GM18526 (cell line): ENCODE results near the gene LHX2.

Experiments used
- POLR2A ChIP-seq: IDR thresholded peaks from 3 replicates; pipeline ENCODE4 v1.6.1; 2011; ENCODE audit not compliant: insufficient read length; ENCODE audit errors: extremely low read depth

LHX2 gene

DNA sequence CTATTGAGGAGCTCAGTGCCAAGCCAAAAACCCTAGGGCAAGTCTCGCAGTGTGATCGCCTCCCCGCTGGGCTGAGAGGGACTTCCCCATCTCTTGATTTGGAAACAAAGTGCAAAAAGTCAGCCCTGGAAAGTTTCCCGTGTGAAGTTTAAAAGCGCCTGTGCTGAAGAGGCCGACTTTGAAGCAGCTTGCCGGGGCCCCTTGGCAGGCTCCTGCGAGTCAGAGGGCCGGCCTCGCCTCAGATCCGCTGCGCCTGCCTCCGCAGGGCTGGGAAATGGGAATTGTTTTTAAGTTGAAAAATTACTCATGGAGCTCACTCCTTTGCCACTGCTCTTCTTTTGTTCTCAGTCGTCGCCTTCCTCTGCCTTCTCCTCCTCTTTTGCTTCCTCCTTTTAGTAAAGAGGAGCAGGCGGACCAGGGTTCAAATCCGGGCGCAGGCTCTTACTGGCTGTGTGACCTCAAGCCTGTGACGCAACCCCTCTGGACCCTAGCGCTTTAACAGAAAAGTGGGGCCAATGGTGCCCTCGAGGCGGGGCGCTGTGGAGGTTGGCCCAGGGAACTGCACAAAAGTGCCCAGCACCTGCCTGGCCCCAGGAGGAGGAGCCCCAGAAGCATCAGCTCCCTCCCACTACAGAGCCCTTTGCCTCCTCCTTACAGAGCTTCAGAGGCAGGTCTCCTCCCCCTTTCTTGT, 14.7 kb upstream of the LHX2 start:
- no peak for TF ChIP-seq POLR2A

DNA sequence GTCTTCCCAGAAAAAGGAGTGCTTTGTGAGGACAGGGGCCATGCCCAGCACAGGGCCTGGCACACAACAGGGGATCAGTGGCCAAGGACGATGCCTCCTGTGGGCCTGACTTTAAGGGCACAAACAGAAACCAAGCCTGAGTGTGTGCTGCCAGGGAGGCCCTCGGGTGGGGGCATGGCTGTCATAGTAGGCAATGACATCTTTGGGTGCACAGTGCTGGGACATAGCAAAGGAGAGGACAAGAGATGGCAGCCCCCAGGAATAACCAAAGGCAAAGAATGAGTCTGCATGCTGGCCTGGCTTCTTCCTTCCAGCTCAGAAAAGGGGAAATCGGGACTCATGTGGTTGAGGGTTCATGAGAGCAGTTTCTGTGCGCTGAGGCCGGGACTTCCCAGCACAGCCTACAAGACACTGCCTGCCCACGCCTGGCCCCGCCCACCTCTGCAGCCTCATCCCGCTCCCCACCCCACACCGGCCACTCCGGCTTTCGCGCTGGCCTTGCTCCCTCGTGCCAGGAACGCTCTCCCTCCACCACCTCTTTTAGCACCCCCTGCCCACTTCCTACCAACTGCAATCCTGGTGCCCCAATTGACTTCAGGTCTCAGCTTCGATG, 13.8 kb upstream of the LHX2 start:
- TF ChIP-seq POLR2A: no peak

DNA sequence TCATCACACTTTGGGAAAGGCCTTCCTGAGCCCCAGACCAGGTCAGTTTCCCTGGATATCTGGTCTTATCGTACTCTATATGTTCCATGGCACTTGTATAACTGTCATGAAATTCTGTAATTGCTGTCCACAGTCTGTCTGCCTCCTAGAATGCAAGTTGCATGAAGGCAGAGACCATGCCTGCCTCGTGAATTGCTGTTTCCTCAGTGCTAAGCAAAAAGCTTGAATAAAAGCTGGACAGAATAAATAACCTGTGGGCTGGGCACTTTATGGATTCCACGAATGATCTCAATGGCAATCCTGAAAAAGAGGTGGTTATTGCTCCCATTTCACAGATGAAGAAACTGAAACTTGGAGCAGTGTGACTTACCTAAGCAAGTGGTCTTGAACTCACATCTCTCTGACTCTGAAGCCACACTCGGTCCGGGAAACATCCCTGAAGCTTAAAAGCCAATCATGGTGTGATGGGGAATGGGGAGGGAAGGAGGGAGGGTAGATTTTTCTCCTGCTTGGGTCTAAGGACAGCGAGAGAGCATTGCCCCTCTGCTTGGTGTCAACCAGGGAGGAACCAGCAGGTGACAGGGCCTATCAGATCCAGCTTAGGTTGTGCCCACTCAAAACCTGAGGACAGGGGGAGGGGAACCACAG, 13.2 kb upstream of the LHX2 start:
- no peak for TF ChIP-seq POLR2A

DNA sequence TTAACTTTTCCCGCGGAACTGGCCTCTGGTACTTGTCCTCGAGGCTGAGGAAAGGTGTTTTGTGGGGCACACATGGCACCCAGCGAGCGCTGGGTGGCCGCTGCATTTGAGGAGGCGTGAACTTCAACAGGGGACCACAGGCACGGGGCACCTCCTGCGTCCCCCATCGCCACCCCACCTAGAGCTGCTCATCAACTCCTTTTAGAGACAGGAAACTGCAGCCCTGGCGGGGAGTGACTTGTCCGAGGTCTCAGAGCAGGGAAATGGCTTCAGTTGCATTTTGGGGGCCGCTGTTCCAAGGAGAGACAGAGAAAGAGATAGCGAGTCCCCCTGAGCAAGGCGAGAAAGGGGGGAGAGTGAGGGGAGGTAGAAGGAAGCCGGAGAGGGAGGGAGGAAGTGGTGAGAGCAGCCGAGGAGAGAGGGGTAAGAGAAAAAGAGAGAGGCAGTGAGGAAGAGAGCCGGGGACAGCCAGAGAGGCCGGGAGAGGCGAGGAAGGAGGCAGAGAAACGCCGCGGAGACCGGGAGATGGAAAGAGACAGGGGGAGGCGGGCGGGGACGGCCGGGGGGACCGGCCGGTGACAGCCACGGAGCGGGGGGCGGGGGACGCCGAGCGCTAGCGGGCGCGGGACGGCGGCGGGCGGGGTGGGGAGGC, 12.5 kb upstream of the LHX2 start:
- no peak for TF ChIP-seq POLR2A

DNA sequence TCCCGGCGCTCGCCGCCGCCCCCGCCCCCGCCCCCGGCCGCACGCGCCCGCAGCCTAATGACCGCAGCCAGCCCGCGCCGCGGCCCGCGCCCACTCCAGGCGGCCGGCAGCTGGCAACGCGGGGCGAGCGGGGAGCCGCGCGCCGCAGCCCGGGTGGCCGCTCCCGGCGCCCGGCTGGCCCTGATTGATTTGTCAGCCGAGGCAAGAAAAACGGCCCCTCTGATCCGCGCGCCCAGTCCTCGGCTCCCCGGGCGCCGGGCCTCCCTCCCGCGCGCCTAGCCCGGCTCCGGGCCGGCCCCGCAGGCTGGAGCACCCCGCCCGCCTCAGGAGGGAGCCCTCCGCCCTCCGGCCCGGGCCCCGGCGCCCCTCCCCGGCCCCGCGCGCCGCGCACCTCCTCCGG, 11.9 kb upstream of the LHX2 start:
- no peak for TF ChIP-seq POLR2A

DNA sequence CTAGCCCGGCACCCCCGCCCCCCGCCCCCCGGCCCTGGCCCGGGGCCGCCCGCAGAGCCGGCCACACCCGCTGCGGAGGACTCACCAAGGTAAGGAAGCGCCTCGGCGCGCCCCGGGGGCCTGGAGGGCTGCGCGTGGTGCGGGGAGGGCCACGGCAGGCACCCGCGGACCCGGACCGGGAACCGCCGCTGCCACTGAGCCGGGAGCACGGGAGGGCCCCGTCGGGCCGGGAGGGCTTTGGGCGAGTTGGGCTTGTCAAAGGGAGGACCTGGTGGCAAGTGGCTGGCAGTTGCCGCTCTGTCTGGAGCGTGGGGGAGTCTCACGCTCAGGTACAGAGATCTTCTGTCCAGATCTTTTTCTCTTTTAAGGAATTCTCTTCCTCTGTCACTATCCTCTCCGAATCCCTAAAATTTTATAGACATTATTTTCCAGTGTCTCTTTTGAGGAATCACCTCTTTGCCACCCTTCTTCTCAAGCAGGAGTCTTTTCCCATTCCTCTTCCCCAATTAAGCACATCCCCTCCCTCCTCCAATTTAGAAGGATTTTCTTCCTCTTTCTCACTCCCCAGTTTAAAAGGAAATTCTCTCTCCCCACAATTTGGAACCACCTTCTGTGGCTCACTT, 11.3 kb upstream of the LHX2 start:
- no peak for TF ChIP-seq POLR2A

DNA sequence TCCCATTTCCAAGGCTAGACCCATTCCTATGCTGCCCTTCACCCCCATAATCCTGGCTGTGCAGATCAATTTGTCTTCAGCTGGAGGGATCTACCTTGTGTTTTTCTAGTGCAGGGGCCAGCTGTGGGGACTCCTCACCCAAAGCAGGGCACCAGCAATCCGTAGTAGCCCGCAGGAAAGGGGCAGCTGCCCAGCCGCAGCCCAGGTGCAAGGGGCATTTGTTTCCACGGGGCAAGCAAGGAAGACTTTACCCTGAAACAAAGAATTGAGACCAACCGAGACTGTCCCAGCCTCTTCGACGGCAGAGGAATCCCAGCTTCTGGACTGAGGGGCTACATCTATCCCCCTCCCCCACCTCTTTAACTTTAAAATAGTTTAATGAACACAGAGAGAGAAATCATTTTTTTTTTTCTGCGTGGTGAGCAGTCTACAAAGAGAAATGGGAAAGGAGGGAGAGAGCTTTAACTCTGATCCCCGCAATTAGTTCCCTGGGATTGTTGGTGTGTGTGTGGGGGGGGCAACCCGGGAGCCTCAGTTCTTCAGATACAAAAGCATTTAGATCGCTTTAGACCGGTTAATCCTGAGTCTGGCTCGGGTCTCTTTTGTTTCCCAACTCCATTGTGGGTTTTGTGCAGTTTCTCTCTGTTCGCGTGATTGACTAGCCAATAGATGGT, 10.6 kb upstream of the LHX2 start:
- TF ChIP-seq POLR2A: no peak

DNA sequence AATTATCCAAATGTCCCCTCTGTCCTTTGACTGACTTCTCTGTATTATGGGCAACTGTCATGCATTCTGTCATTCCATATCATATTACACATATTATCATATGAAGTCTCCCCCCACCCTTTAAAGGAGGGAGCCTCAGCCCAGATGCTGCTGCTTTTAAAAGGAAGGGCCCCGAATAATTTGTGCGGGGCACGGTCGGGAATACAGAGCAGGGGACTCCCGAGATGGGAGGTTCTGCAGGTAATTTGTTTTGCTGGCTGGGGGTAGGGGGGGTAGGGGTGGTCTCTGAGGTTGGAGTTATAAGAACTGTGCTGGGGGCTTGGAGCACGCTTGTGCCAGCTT, 10.1 kb upstream of the LHX2 start:
- TF ChIP-seq POLR2A: no peak

DNA sequence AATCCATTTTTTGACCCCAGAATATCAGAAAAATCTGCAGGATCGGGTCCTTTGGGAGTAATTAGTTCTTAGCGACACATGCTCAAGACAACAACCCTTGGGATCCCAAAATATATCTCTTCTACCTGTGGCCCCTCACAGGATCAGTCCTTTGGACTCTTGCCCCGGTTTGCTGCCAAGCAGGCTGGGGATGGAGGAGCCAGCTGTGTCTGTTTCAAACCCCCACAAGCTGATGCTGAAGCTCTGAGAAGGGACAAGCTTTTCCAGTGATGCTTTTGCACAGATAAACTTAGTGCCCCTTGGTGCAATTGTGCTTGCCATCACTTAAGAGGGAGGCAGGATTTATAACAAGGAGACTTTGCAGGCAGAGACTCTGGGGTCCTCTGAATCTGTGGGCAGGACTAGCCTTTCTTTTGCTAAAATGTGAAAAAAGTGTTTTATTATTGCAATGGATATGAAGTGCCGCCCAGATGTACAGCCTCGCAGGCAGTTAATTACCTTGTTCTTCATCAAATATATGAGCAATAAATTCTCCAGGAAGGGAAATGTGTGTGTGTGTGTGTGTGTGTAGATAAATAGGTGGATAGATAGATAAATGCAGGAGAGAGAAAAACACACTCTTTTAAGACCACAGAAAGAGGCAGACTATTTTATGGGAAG, 9.6 kb upstream of the LHX2 start:
- TF ChIP-seq POLR2A: no peak

DNA sequence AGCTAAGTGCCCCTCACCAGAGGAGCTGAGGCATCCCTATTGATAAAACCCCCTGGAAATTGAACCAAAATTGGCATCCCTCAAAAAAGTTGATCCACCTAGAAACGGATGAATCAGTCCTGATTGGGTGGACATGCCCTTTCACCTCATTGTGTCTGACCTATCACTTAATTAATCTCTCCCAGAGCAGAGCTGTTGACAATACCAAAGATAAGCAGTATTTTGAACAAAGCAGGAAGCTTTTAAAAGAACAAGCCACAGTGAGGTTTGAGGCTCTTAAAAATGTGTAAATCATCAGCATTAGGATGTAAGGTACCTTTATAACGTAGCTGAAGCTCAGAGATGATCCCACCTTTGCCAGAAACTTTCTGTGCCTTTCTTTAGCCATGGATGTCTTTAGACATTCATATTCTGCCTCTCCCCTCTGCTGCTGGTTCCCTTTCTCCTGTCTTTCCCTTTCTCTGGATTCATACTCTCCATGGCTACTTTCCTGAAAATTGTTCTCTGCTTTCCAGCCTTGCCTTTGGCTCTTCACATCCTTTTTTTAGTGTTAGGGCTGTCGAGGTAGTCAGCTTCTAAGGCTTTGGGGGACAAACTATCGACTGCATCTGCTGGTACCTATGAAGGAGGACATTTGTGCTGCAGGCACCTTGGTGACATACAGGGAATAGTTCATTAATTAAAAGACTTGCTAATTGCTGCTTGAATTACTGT, 7.8 kb upstream of the LHX2 start:
- no peak for TF ChIP-seq POLR2A

DNA sequence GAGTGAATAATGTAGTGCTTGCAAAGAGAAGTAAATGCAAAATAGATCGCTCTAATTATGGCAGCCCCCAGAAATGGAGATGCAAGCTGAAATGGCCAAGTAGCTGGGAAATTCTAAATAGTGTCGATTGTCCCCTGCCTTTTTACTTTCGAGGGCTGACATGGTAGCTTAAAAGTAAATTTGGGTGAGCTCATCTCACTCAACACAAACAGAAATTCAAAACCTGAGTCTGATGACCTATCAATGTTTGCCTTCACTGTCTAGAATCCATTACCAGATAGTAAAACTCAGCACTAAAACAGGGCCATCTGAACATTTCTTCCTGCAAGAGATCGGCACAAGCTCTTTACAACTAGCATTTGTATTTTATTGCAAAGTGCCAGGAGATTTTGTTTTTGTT, 7.0 kb upstream of the LHX2 start:
- TF ChIP-seq POLR2A: no peak

DNA sequence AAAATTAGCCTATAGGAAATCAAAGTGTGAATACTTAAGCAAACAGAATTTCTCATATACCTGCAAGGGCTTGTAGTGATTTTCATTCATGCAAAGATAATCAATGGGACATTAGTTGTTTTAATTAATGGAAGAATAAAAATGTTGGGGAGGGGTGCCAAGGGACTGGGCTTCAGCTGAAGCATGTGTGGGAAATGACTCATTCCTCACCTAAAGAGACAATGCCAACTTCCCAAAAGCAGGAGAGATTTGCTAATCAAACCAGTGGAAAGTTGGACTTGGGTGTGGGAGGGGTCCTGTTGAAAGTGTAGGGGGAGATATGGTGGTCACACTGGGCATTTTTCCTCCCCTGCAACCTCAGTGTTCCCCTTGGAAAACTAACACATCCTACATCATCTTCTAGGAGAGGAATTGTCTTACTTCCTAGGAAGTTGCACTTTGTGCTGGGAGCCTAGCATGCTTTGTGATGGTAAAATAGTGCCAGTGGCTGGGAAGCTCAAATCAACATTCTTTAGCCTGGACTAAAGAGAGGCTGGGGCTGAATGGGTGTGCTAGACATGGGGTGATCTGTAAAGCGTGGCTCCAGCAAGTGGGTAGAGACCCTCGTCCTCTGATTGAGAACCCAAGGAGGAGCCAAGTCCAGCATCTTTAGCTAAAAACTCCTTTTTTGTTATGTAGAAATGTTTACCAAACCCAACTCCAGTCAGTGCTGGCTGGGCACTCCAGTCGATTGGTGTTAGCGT, 6.4 kb upstream of the LHX2 start:
- no peak for TF ChIP-seq POLR2A
